ENCODE data around the gene FAM20A. TPM values are rescaled to one million over a fixed set of nuclear protein-coding genes. Genes with fewer than 3 reads are reported as not detected.

Gene FAM20A
- total and polyA plus RNA-seq, 11 donors: 2.6 to 37.9 (median 8.8) TPM

DNA sequence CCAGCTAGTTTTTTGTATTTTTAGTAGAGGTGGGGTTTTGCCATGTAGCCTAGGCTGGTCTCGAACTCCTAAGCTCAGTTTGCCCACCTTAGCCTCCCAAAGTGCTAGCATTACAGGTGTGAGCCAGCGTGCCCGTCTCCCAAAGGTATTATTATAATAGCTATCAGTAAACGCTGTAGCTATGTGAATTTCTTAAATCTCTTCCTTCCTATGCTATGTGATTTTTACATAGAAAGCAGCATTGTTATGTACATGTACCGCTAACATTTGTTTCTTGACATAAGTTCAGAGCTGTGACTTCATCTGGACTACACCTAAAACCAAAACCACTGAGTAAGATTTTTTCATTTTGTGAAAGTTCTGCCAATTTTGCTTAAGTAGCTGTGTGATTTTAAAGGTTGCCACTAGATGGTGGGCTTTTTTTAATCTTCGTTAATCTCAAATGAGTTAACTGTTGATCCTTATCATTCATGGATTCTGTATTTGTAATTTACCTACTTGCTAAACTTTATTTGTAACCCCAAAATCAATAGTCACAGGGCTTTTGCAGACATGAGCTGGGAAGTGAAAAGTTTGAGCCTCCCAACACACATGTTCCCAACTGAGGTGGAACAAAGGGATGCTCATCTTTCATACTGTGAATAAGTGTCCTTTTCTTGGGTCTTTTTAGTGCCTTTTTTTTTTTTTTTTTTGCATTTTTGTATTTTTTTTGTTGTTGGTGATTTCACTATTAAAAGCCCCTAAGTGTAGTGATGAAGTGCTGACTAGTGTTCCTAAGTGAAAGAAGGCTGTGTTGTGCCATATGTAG, 67.1 kb downstream of the FAM20A start:
- Histone ChIP-seq H3K4me1 (peaks cover 0 to 31% (median 10%) of the 10 kb centered on the region in 12 donors), H3K36me3 (peaks cover 0 to 100% (median 99%) of the 10 kb centered on the region in 9 donors), H3K27me3 (no peaks in the 10 kb centered on the region), H3K27ac (peak overlapping the region in 2 of 12 donors; percentile 1 to 45), H3K4me3 (no peak overlapping the region), H3K9me3 (no peaks in the 10 kb centered on the region)
- intact Hi-C loops (cut with DNase I): loop anchor here in 7 of 10 donors (5.0 to 10.0 kb wide), 5 partner anchors 52 to 231 kb away; no protein-coding TSS in a partner anchor
- DNase-seq (no peak), ATAC-seq (peak in 1 of 4 donors; percentile 10)
- WGBS, 4 donors: 67 to 73% (median 72%) methylated on average over 6 of the region's 6 CpGs
- TF ChIP-seq POLR2A (IDR thresholded peaks at IDR 0.05): no peak
- peak in 11 of 12 donors; percentile 15 to 53 (median 25) for TF ChIP-seq CTCF (IDR thresholded peaks at IDR 0.05)

GRCh38 chr17:68532826-68533225, 68.3 kb downstream of the FAM20A start:
- DNase-seq: no peak
- Histone ChIP-seq H3K27me3 (no peaks in the 10 kb centered on the region), H3K9me3 (no peaks in the 10 kb centered on the region), H3K4me3 (no peak overlapping the region), H3K36me3 (peaks cover 0 to 100% (median 99%) of the 10 kb centered on the region in 9 donors), H3K27ac (peak overlapping the region in 1 of 12 donors; percentile 1), H3K4me1 (peaks cover 0 to 29% (median 10%) of the 10 kb centered on the region in 12 donors)
- WGBS, 4 donors: 85 to 92% (median 90%) methylated on average over 3 of the region's 3 CpGs
- no peak for ATAC-seq
- TF ChIP-seq CTCF (IDR thresholded peaks at IDR 0.05): no peak
- intact Hi-C loops (cut with DNase I): loop anchor here in 7 of 10 donors (5.0 to 10.0 kb wide), 5 partner anchors 51 to 232 kb away; no protein-coding TSS in a partner anchor

GRCh38 chr17:68531252-68531651, 69.9 kb downstream of the FAM20A start:
- Histone ChIP-seq H3K9me3 (no peaks in the 10 kb centered on the region), H3K27me3 (no peaks in the 10 kb centered on the region), H3K36me3 (peaks cover 0 to 100% (median 100%) of the 10 kb centered on the region in 9 donors), H3K4me1 (peaks cover 0 to 39% (median 17%) of the 10 kb centered on the region in 12 donors), H3K27ac (no peak overlapping the region), H3K4me3 (no peak overlapping the region)
- TF ChIP-seq CTCF (IDR thresholded peaks at IDR 0.05) (no peak), POLR2A (IDR thresholded peaks at IDR 0.05) (no peak)
- no peak for ATAC-seq
- 62 to 74% (median 72%) methylated on average over 4 of the region's 4 CpGs for WGBS, 4 donors
- no peak for DNase-seq
- intact Hi-C loops (cut with DNase I): loop anchor here in 7 of 10 donors (5.0 to 10.0 kb wide), 5 partner anchors 49 to 234 kb away; no protein-coding TSS in a partner anchor

DNA sequence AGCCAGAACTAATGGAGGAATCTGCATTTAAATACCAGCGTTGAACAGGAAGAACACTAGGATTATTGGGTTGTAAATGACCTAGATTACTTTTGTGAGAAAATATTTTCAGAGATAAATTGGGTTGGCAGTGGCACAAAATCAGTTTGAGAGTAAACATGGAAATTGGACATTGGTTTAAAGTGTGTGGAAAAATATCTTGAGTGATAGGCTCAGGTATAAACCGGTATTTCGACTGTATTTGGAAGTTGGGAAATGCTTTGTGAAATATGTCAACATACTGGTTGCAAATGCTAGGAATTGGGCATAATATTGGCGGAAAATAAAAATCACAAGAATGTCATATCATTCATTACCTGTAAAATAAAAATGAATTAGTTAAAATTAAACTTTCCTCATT, 73.9 kb downstream of the FAM20A start:
- Histone ChIP-seq H3K27ac (no peak overlapping the region), H3K4me1 (peaks cover 0 to 63% (median 23%) of the 10 kb centered on the region in 12 donors), H3K27me3 (no peaks in the 10 kb centered on the region), H3K9me3 (no peaks in the 10 kb centered on the region), H3K36me3 (peaks cover 0 to 100% (median 99%) of the 10 kb centered on the region in 9 donors), H3K4me3 (no peak overlapping the region)
- no peak for TF ChIP-seq CTCF (IDR thresholded peaks at IDR 0.05)
- no peak for TF ChIP-seq POLR2A (IDR thresholded peaks at IDR 0.05)
- ATAC-seq (no peak), DNase-seq (no peak)
- intact Hi-C loops (cut with DNase I): no loop called here
- WGBS, 4 donors: 88 to 90% (median 89%) methylated on average over 4 of the region's 4 CpGs

Data from heart left ventricle (tissue), 16 donors.